Measurements from ENCODE around the gene ZNHIT2. TPM values are rescaled to one million over a fixed set of nuclear protein-coding genes. Genes with fewer than 3 reads are reported as not detected.
"Not testable (repeated sequence)": the region's sequence is repeated elsewhere in the genome, so short reads cannot be mapped to it uniquely, and the experiment has no call there.

Gene ZNHIT2
- total and polyA plus RNA-seq, 3 donors from 2014 or later = 47.3 to 119 (median 64.2) TPM

GRCh38 chr11:65152122-65152521 is 34.6 kb upstream of the ZNHIT2 start:
- DNase-seq = no peak
- TF ChIP-seq POLR2A (IDR thresholded peaks at IDR 0.05) (no peak), CTCF (IDR thresholded peaks at IDR 0.05) (no peak)
- H3K4me3 ChIP-seq = no peak overlapping the region
- peaks cover 6% of the 10 kb centered on the region for H3K4me1 ChIP-seq
- intact Hi-C loops (cut with DNase I; ENCODE audit: low total_unique reads) = no loop called here
- H3K9me3 ChIP-seq = no peaks in the 10 kb centered on the region
- H3K27me3 ChIP-seq = no peaks in the 10 kb centered on the region
- 61 to 74% methylated on average over 2 of the region's 2 CpGs for WGBS, 2 donors
- no peak overlapping the region for H3K27ac ChIP-seq
- no peaks in the 10 kb centered on the region for H3K36me3 ChIP-seq (ENCODE audit: low read depth, missing control alignments)

- no peak for DNase-seq
- 75 to 81% methylated on average over 3 of the region's 3 CpGs for WGBS, 2 donors
- H3K27me3 ChIP-seq = no peaks in the 10 kb centered on the region
- H3K4me3 ChIP-seq = no peak overlapping the region
- H3K4me1 ChIP-seq = peaks cover 9% of the 10 kb centered on the region
- H3K27ac ChIP-seq = peak overlapping the region in 1 of 2 donors; percentile 61
- intact Hi-C loops (cut with DNase I; ENCODE audit: low total_unique reads) = no loop called here
- no peaks in the 10 kb centered on the region for H3K9me3 ChIP-seq
- H3K36me3 ChIP-seq (ENCODE audit: low read depth, missing control alignments) = no peaks in the 10 kb centered on the region
- TF ChIP-seq POLR2A (IDR thresholded peaks at IDR 0.05) = no peak
- TF ChIP-seq CTCF (IDR thresholded peaks at IDR 0.05) = no peak
Measured at GRCh38 chr11:65151331-65151899, 33.9 kb upstream of the ZNHIT2 start.

GRCh38 chr11:65150509-65151299 is 33.2 kb upstream of the ZNHIT2 start:
- peak overlapping the region in 1 of 2 donors; percentile 61 for H3K27ac ChIP-seq
- 25 to 32% methylated on average over 10 to 12 of the region's 12 CpGs for WGBS, 2 donors
- intact Hi-C loops (cut with DNase I; ENCODE audit: low total_unique reads) = no loop called here

GRCh38 chr11:65150131-65150508 is 32.6 kb upstream of the ZNHIT2 start:
- Histone ChIP-seq H3K27ac (peak overlapping the region in 1 of 2 donors; percentile 61), H3K4me1 (peaks cover 12% of the 10 kb centered on the region)
- H3K4me3 ChIP-seq; DNase-seq; intact Hi-C loops (cut with DNase I; ENCODE audit: low total_unique reads); H3K27me3 ChIP-seq; H3K9me3 ChIP-seq; H3K36me3 ChIP-seq (ENCODE audit: low read depth, missing control alignments): not testable (repeated sequence)
- WGBS, 2 donors = 61 to 75% methylated on average over 10 of the region's 10 CpGs

More at GRCh38 chr11:65150509-65151299, 33.2 kb upstream of the ZNHIT2 start:
- peak; percentile 82 for DNase-seq
- Histone ChIP-seq H3K36me3 (ENCODE audit: low read depth, missing control alignments) (no peaks in the 10 kb centered on the region), H3K4me3 (no peak overlapping the region), H3K4me1 (peaks cover 12% of the 10 kb centered on the region), H3K9me3 (no peaks in the 10 kb centered on the region), H3K27me3 (no peaks in the 10 kb centered on the region)
- no peak for TF ChIP-seq POLR2A (IDR thresholded peaks at IDR 0.05)
- TF ChIP-seq CTCF (IDR thresholded peaks at IDR 0.05) = no peak

GRCh38 chr11:65148657-65149056 is 31.2 kb upstream of the ZNHIT2 start:
- H3K27ac ChIP-seq = no peak overlapping the region
- WGBS, 2 donors = 88 to 93% methylated on average over 4 to 5 of the region's 5 CpGs
- H3K4me1 ChIP-seq = peaks cover 12% of the 10 kb centered on the region
- no peak overlapping the region for H3K4me3 ChIP-seq
- H3K9me3 ChIP-seq = no peaks in the 10 kb centered on the region
- no peaks in the 10 kb centered on the region for H3K36me3 ChIP-seq (ENCODE audit: low read depth, missing control alignments)
- DNase-seq = no peak
- H3K27me3 ChIP-seq = no peaks in the 10 kb centered on the region
- TF ChIP-seq CTCF (IDR thresholded peaks at IDR 0.05) (no peak), POLR2A (IDR thresholded peaks at IDR 0.05) (no peak)
- intact Hi-C loops (cut with DNase I; ENCODE audit: low total_unique reads) = no loop called here
